Esophagus mucosa (tissue), 1 donor: ENCODE data around the gene GNRHR. TPM values are rescaled to one million over a fixed set of nuclear protein-coding genes. Genes with fewer than 3 reads are reported as not detected.

Source experiments
- ATAC-seq: fragments of 200-7000 bp; cut with Tn5 transposase; one replicate; pipeline ENCODE4 v1.9.1; 2020
- total RNA-seq: library from RNA; stranded (reverse); gene quantifications from one replicate; pipeline ENCODE4 v1.2.4, GENCODE V29; 2023
- donor health status: DM: yes; HTN: yes; CAD: no.

The GNRHR gene
- total RNA-seq, 1 donor from 2014 or later: 0.56 TPM

DNA sequence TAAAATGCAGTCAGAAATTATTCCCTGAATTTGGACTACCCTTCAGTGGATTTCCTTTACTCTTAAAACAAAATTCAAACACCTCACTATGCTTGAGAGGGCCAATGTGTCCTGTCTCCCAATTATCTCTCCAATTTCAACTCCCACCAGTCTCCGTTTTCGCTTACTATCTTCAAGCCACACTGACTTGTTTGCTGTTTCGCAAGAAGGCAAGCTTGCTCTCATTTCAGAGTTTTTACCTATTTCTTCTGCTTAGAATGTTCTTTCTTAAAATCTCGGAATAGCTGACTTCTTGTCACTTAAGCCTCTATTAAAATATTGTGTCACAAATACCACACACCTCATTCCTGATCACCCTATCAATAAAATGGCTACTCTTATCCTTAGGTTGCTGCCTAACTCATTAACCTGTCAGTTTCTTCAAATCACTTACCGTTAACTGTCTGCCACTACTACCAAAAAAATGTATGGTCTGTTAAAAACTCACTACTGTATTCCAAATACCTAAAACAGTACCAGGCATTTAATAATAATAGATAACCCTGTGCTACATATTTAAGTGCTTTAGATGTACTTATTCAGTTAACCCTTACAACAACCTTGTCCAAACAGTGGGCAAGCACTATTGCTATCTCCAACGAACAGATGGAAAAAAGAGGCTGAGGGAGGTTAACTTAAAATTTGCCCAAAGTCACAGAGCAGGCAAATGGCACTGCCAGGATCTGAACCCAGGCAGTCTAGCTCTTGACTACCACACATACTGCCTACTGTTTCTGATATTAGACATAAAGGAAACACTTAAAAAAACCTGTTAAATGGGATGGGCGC is 56.1 kb downstream of the GNRHR start:
- no peak for ATAC-seq

- no peak for ATAC-seq
Observed at GRCh38 chr4:67696061-67696460, 58.1 kb downstream of the GNRHR start.

- ATAC-seq: no peak
Observed at GRCh38 chr4:67694662-67695061, 59.5 kb downstream of the GNRHR start.

- ATAC-seq: no peak
Observed at GRCh38 chr4:67691328-67691727, 62.9 kb downstream of the GNRHR start.

Other genes with a start within 250 kb of the GNRHR start
- gene CENPC, start 208.9 kb downstream of the GNRHR start, total RNA-seq: 16.2 TPM
- gene STAP1, start 195.7 kb downstream of the GNRHR start, total RNA-seq: 0.24 TPM
- gene UBA6, start 53.2 kb downstream of the GNRHR start, total RNA-seq: 55.9 TPM
- 196 TPM for gene TMPRSS11D, start 129.6 kb upstream of the GNRHR start, total RNA-seq
- 62.3 TPM for gene TMPRSS11A, start 209.1 kb upstream of the GNRHR start, total RNA-seq